ENCODE data around the gene KRR1. TPM values are rescaled to one million over a fixed set of nuclear protein-coding genes. Genes with fewer than 3 reads are reported as not detected.
"Not testable (repeated sequence)": the region's sequence is repeated elsewhere in the genome, so short reads cannot be mapped to it uniquely, and the experiment has no call there.

KRR1 gene
- total RNA-seq, 1 donor from 2014 or later, result 39.8 TPM

DNA sequence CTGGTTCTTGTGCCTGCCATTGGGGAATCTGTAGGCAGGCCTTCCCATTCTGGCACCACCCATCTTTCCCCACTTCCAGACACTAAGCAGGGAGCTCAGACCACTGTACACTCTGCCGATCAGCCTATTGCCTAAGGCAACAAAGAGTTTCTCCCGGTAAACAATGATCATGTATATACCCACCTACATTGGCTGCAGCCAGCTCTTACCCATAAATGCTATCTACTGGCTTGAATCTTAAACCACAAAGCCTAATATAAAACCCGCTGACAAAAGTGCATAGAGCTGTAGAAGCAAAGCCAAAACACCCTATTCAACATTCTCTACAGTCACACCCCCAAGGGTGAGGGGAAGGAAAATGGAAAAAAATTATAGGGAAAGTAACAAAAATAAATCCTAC, 51.7 kb downstream of the KRR1 start:
- TF ChIP-seq, protein P1, sequence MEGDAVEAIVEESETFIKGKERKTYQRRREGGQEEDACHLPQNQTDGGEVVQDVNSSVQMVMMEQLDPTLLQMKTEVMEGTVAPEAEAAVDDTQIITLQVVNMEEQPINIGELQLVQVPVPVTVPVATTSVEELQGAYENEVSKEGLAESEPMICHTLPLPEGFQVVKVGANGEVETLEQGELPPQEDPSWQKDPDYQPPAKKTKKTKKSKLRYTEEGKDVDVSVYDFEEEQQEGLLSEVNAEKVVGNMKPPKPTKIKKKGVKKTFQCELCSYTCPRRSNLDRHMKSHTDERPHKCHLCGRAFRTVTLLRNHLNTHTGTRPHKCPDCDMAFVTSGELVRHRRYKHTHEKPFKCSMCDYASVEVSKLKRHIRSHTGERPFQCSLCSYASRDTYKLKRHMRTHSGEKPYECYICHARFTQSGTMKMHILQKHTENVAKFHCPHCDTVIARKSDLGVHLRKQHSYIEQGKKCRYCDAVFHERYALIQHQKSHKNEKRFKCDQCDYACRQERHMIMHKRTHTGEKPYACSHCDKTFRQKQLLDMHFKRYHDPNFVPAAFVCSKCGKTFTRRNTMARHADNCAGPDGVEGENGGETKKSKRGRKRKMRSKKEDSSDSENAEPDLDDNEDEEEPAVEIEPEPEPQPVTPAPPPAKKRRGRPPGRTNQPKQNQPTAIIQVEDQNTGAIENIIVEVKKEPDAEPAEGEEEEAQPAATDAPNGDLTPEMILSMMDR (IDR thresholded peaks at IDR 0.05), result no peak
- no peak overlapping the region for H3K4me3 ChIP-seq
- intact Hi-C loops (cut with DNase I), result no loop called here
- H3K27ac ChIP-seq, result no peak overlapping the region
- DNase-seq (no peak), ATAC-seq (no peak)
- H3K27me3 ChIP-seq (ENCODE audit: low read depth), result no peaks in the 10 kb centered on the region
- peaks cover 12% of the 10 kb centered on the region for H3K9me3 ChIP-seq
- H3K4me1 ChIP-seq, result no peaks in the 10 kb centered on the region
- H3K36me3 ChIP-seq, result no peaks in the 10 kb centered on the region

- DNase-seq; intact Hi-C loops (cut with DNase I); H3K9me3 ChIP-seq; H3K27me3 ChIP-seq (ENCODE audit: low read depth); H3K27ac ChIP-seq; H3K4me3 ChIP-seq; H3K4me1 ChIP-seq; ATAC-seq; H3K36me3 ChIP-seq: not testable (repeated sequence)
Measured at GRCh38 chr12:75457866-75458265, 53.5 kb downstream of the KRR1 start.

GRCh38 chr12:75457191-75457590, 54.2 kb downstream of the KRR1 start:
- peaks cover 8% of the 10 kb centered on the region for H3K9me3 ChIP-seq
- H3K27ac ChIP-seq, result no peak overlapping the region
- no peak for ATAC-seq
- DNase-seq, result no peak
- intact Hi-C loops (cut with DNase I), result no loop called here
- no peaks in the 10 kb centered on the region for H3K36me3 ChIP-seq
- no peaks in the 10 kb centered on the region for H3K4me1 ChIP-seq
- H3K27me3 ChIP-seq (ENCODE audit: low read depth), result no peaks in the 10 kb centered on the region
- no peak overlapping the region for H3K4me3 ChIP-seq
- TF ChIP-seq, protein P1 (IDR thresholded peaks at IDR 0.05), result no peak

GRCh38 chr12:75455839-75456238, 55.6 kb downstream of the KRR1 start:
- no peaks in the 10 kb centered on the region for H3K4me1 ChIP-seq
- H3K4me3 ChIP-seq, result no peak overlapping the region
- intact Hi-C loops (cut with DNase I), result no loop called here
- no peaks in the 10 kb centered on the region for H3K27me3 ChIP-seq (ENCODE audit: low read depth)
- ATAC-seq, result peak in 1 of 2 donors; percentile 9
- no peaks in the 10 kb centered on the region for H3K36me3 ChIP-seq
- TF ChIP-seq, protein P1 (IDR thresholded peaks at IDR 0.05), result no peak
- H3K9me3 ChIP-seq, result peaks cover 8% of the 10 kb centered on the region
- no peak for DNase-seq
- H3K27ac ChIP-seq, result no peak overlapping the region

DNA sequence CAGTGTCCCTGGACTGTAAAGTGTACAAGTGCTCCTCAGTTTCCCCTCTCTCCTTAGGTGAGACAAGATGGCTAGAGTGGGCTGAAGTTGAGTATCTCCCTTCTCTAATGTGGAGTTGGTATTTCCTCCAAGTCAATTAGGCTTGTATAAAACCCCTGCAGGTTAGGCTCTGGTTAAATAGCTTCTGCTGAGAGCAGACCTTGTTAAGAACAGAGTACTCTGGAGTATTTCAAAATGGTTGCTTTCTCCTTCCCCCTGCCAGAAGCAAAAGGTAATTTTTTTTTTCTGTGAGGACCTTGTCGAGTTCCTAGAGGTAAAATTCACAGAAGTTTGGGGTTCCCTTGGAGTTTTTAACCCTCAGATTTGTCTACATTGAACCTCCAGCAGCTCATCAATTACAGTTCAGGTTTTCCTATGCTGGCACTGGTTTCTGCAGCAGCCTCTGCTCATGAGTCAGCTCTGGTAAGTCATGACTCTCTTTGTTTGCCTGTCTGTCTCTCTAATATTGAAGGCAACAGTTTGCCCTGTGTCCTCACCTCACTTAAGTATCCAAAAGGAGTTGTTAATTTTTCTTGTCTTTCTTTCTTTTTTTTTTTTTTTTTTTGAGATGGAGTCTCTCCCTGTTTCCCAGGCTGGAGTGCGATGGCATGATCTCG, 58.6 kb downstream of the KRR1 start:
- intact Hi-C loops (cut with DNase I), result no loop called here
- ATAC-seq, result no peak
- Histone ChIP-seq H3K4me3 (no peak overlapping the region), H3K9me3 (peaks cover 5% of the 10 kb centered on the region), H3K27me3 (ENCODE audit: low read depth) (no peaks in the 10 kb centered on the region), H3K36me3 (no peaks in the 10 kb centered on the region), H3K27ac (no peak overlapping the region), H3K4me1 (no peaks in the 10 kb centered on the region)
- no peak for DNase-seq
- TF ChIP-seq, protein P1 (IDR thresholded peaks at IDR 0.05), result no peak

- no peaks in the 10 kb centered on the region for H3K27me3 ChIP-seq (ENCODE audit: low read depth)
- no peaks in the 10 kb centered on the region for H3K36me3 ChIP-seq
- no peaks in the 10 kb centered on the region for H3K4me1 ChIP-seq
- ATAC-seq, result no peak
- no peak overlapping the region for H3K4me3 ChIP-seq
- H3K9me3 ChIP-seq, result no peaks in the 10 kb centered on the region
- no peak for DNase-seq
- intact Hi-C loops (cut with DNase I), result no loop called here
- no peak overlapping the region for H3K27ac ChIP-seq
- TF ChIP-seq, protein P1 (IDR thresholded peaks at IDR 0.05), result no peak
Measured at GRCh38 chr12:75447691-75448393, 63.6 kb downstream of the KRR1 start.

Data from lower lobe of right lung (tissue), 2 donors.